Fibroblast of lung (primary cell): ENCODE results near the gene VPS4A.

Experiments
- EZH2 ChIP-seq: IDR thresholded peaks from 2 replicates; pipeline ENCODE4 v1.5.1; 2012; ENCODE audit warnings: low read length, control low read depth, mild to moderate bottlenecking; ENCODE audit errors: missing control alignments
- TF ChIP-seq, protein P1 (sequence below), 2 donors: IDR thresholded peaks in 1 of 2; conservative IDR thresholded peaks in 1 of 2; 1 replicate in 1 of 2; 2 replicates in 1 of 2; pipeline ENCODE4 v1.5.1; 2011 to 2012; ENCODE audit warnings: low read length in 2 of 2, control low read depth in 1 of 2, inconsistent platforms in 1 of 2, low read depth in 1 of 2, mild to moderate bottlenecking in 1 of 2

DNA sequence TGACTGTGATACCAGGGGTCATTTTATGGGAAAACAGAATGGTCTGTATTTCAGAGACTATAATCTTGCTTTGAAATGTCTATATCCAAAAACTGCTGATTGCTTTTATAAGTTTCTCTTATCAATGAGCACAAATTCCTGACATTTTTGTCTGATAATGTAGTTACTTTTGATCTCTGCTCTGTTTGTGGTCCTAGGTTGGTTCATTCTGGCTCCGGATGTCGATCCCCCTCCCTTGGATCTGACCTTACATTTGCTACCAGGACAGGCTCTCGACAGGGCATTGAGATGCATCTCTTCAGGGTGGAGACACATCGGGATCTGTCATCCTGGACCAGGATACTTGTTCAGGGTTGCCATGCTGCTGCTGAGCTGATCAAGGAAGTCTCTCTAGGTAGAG lies 27.3 kb upstream of the VPS4A start:
- TF ChIP-seq, protein P1, sequence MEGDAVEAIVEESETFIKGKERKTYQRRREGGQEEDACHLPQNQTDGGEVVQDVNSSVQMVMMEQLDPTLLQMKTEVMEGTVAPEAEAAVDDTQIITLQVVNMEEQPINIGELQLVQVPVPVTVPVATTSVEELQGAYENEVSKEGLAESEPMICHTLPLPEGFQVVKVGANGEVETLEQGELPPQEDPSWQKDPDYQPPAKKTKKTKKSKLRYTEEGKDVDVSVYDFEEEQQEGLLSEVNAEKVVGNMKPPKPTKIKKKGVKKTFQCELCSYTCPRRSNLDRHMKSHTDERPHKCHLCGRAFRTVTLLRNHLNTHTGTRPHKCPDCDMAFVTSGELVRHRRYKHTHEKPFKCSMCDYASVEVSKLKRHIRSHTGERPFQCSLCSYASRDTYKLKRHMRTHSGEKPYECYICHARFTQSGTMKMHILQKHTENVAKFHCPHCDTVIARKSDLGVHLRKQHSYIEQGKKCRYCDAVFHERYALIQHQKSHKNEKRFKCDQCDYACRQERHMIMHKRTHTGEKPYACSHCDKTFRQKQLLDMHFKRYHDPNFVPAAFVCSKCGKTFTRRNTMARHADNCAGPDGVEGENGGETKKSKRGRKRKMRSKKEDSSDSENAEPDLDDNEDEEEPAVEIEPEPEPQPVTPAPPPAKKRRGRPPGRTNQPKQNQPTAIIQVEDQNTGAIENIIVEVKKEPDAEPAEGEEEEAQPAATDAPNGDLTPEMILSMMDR (conservative IDR thresholded peaks at IDR 0.05 in 1 of 2, IDR thresholded peaks at IDR 0.05 in 1 of 2; ENCODE audit: low read depth in 1 of 2, low read length in 2 of 2) = no peak
- TF ChIP-seq EZH2 = no peak
